Neural progenitor cell (in vitro differentiated cells): ENCODE results near the gene BSND. TPM values are rescaled to one million over a fixed set of nuclear protein-coding genes. Genes with fewer than 3 reads are reported as not detected.

Source experiments
- DNase-seq: peaks from one replicate; pipeline ENCODE4 v3.0.0-alpha.2; 2016; ENCODE audit warnings: low spot score
- H2AFZ ChIP-seq: fragments of 200-600 bp; sonication (generic); replicated peaks from 2 replicates; pipeline ENCODE4 v1.6.1; 2016; ENCODE audit warnings: antibody characterized with exemption
- H3F3A ChIP-seq: fragments of 200-600 bp; sonication (generic); 2 replicates; pipeline ENCODE4 v1.6.1; 2016; ENCODE audit warnings: antibody characterized with exemption, low read depth
- H3K27ac ChIP-seq: fragments of 200-600 bp; sonication (generic); 2 replicates; pipeline ENCODE4 v1.5.1; 2016; ENCODE audit warnings: mild to moderate bottlenecking
- H3K27me3 ChIP-seq: fragments of 200-600 bp; sonication (generic); 2 replicates; pipeline ENCODE4 v1.6.1; 2016; ENCODE audit warnings: mild to moderate bottlenecking, moderate library complexity
- H3K36me3 ChIP-seq: fragments of 200-600 bp; sonication (generic); 2 replicates; pipeline ENCODE4 v1.5.1; 2016
- H3K4me1 ChIP-seq: fragments of 200-600 bp; sonication (generic); 2 replicates; pipeline ENCODE4 v1.6.1; 2016; ENCODE audit warnings: mixed run types
- H3K4me2 ChIP-seq: fragments of 200-600 bp; sonication (generic); 2 replicates; pipeline ENCODE4 v1.6.1; 2016
- H3K4me3 ChIP-seq: fragments of 200-600 bp; sonication (generic); 2 replicates; pipeline ENCODE4 v1.5.1; 2016
- H3K79me2 ChIP-seq: fragments of 200-600 bp; sonication (generic); 2 replicates; pipeline ENCODE4 v1.6.1; 2016; ENCODE audit warnings: low read depth
- H3K9ac ChIP-seq: fragments of 200-600 bp; sonication (generic); 2 replicates; pipeline ENCODE4 v1.6.1; 2016
- H3K9me3 ChIP-seq: fragments of 200-600 bp; sonication (generic); 2 replicates; pipeline ENCODE4 v1.5.1; 2016; ENCODE audit warnings: low read depth
- H4K20me1 ChIP-seq: fragments of 200-600 bp; sonication (generic); 2 replicates; pipeline ENCODE4 v1.6.1; 2016; ENCODE audit warnings: low read depth
- H3K27ac Mint-ChIP-seq: 3 replicates; pipeline ENCODE4 v1.8.0; 2021; ENCODE audit warnings: mixed read lengths
- H3K27me3 Mint-ChIP-seq: 2 replicates; pipeline ENCODE4 v1.8.0; 2022; ENCODE audit warnings: low read depth, mild to moderate bottlenecking, inconsistent platforms, moderate library complexity, mixed read lengths; ENCODE audit not compliant: insufficient read depth
- H3K36me3 Mint-ChIP-seq: 3 replicates; pipeline ENCODE4 v1.8.0; 2021; ENCODE audit warnings: mixed read lengths
- H3K4me1 Mint-ChIP-seq: 3 replicates; pipeline ENCODE4 v1.8.0; 2021; ENCODE audit warnings: mixed read lengths
- H3K4me3 Mint-ChIP-seq: 3 replicates; pipeline ENCODE4 v1.8.0; 2021; ENCODE audit warnings: mild to moderate bottlenecking, moderate library complexity, mixed read lengths
- H3K9me3 Mint-ChIP-seq: 3 replicates; pipeline ENCODE4 v1.8.0; 2020; ENCODE audit warnings: mixed read lengths
- EZH2 ChIP-seq: fragments of 200-600 bp; sonication (generic); IDR thresholded peaks from 2 replicates; pipeline ENCODE4 v1.6.1; 2017; ENCODE audit warnings: antibody characterized with exemption, mild to moderate bottlenecking, moderate library complexity
- EZH2phosphoT487 ChIP-seq: fragments of 200-600 bp; sonication (generic); IDR thresholded peaks from 2 replicates; pipeline ENCODE4 v1.6.1; 2017; ENCODE audit warnings: antibody characterized with exemption
- total RNA-seq: library from RNA; depleted of rRNA; stranded (reverse); fragments of >200 nt; gene quantifications from 2 replicates; pipeline ENCODE4 v1.2.3, GENCODE V29; 2015; ENCODE audit warnings: low replicate concordance
- TF ChIP-seq, protein P1 (sequence below): fragments of 200-600 bp; sonication (generic); IDR thresholded peaks from 2 replicates; pipeline ENCODE4 v1.5.1; 2017; ENCODE audit warnings: antibody characterized with exemption, mild to moderate bottlenecking

Gene BSND
- total RNA-seq, 1 donor from 2014 or later = not detected

DNA sequence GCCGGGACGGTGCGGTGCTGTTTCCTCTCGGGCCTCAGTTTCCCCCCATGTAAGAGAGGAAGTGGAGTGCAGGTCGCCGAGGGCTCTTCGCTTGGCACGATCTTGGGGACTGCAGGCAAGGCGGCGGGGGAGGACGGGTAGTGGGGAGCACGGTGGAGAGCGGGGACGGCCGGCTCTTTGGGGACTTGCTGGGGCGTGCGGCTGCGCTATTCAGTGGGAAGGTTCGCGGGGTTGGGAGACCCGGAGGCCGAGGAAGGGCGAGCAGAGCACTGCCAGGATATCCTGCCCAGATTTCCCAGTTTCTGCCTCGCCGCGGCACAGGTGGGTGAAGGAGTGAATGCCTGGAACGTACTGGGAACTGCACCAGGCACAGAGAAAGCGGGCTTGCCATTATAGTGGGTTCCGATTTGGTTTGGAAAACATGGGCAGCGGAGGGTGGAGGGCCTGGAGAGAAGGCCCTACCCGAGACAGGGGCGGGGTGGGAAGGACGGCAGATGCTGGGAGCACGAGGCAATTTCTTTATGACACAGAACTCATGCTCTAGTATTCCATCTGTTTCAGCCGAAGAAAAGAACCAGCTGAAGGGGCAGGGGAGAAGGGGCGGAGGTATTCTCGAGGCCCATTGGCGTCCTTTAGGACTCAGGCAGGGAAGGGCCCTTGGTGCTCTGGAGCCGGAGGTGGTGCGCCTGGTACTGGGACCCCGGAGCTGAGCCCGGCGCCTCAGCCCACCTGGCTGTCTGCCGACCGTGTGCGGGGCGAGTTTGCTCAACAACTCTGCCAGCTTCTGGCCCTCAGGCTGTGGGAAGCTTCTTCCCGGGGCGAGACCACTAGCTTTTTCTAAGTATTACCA lies 41.6 kb downstream of the BSND start:
- Histone ChIP-seq H3K27me3 (peaks cover 52% of the 10 kb centered on the region), H3K9ac (no peak overlapping the region), H3K4me3 (peak overlapping the region; percentile 70), H3K27ac (no peak overlapping the region), H4K20me1 (peaks cover 14% of the 10 kb centered on the region), H3K9me3 (no peaks in the 10 kb centered on the region), H3K79me2 (peaks cover 14% of the 10 kb centered on the region), H3F3A (no peaks in the 10 kb centered on the region), H2AFZ (peak overlapping the region; percentile 97), H3K4me2 (peak overlapping the region; percentile 98), H3K36me3 (no peaks in the 10 kb centered on the region), H3K4me1 (peaks cover 8% of the 10 kb centered on the region)
- Mint-ChIP-seq H3K9me3 (no peaks in the 10 kb centered on the region), H3K4me3 (peak overlapping the region; percentile 86), H3K4me1 (peaks cover 32% of the 10 kb centered on the region), H3K36me3 (peaks cover 2% of the 10 kb centered on the region), H3K27me3 (peaks cover 58% of the 10 kb centered on the region), H3K27ac (no peak overlapping the region)
- peak; percentile 51 for DNase-seq
- TF ChIP-seq, protein P1, sequence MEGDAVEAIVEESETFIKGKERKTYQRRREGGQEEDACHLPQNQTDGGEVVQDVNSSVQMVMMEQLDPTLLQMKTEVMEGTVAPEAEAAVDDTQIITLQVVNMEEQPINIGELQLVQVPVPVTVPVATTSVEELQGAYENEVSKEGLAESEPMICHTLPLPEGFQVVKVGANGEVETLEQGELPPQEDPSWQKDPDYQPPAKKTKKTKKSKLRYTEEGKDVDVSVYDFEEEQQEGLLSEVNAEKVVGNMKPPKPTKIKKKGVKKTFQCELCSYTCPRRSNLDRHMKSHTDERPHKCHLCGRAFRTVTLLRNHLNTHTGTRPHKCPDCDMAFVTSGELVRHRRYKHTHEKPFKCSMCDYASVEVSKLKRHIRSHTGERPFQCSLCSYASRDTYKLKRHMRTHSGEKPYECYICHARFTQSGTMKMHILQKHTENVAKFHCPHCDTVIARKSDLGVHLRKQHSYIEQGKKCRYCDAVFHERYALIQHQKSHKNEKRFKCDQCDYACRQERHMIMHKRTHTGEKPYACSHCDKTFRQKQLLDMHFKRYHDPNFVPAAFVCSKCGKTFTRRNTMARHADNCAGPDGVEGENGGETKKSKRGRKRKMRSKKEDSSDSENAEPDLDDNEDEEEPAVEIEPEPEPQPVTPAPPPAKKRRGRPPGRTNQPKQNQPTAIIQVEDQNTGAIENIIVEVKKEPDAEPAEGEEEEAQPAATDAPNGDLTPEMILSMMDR = no peak
- TF ChIP-seq EZH2phosphoT487 (peak; percentile 70), EZH2 (peak; percentile 77)

DNA sequence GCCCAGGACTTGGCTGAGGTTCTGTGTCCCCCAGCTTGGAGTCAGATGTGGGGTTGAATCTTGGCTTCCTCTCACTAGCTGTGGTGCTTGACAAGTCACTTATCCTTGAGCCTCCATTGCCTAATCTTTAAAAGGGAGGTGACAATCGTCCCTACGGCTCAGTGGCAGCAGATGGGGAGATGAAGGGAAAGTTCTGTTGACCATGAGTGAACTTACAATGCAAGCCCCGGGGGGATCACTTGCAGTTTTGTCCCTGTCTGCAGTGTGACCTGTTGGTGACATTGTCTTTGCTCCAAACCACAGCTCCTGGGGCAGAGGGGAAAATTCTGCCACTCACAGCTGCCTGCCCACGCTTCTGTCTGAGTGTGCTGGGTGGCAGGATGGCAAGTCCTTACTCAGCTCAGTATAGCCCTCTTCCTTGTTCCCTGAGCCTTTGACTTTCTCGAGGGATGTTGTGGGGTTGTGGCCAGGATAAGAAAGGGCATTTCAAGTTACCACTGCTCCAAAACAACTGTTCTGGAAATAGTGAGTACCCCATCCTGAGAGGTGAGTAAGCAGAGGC lies 42.3 kb downstream of the BSND start:
- H3K79me2 ChIP-seq = peaks cover 14% of the 10 kb centered on the region
- no peaks in the 10 kb centered on the region for H3F3A ChIP-seq
- H3K4me1 ChIP-seq = peaks cover 8% of the 10 kb centered on the region
- no peaks in the 10 kb centered on the region for H3K9me3 Mint-ChIP-seq
- peak overlapping the region; percentile 70 for H3K4me3 ChIP-seq
- peak overlapping the region; percentile 98 for H3K4me2 ChIP-seq
- H3K36me3 Mint-ChIP-seq = peaks cover 2% of the 10 kb centered on the region
- H3K4me1 Mint-ChIP-seq = peaks cover 32% of the 10 kb centered on the region
- peaks cover 52% of the 10 kb centered on the region for H3K27me3 ChIP-seq
- H3K9ac ChIP-seq = no peak overlapping the region
- H3K9me3 ChIP-seq = no peaks in the 10 kb centered on the region
- TF ChIP-seq EZH2phosphoT487 (no peak), EZH2 (no peak)
- TF ChIP-seq, protein P1 = no peak
- DNase-seq = no peak
- H3K27me3 Mint-ChIP-seq = peaks cover 59% of the 10 kb centered on the region
- peaks cover 14% of the 10 kb centered on the region for H4K20me1 ChIP-seq
- H3K27ac Mint-ChIP-seq = no peak overlapping the region
- no peak overlapping the region for H3K27ac ChIP-seq
- H2AFZ ChIP-seq = peak overlapping the region; percentile 97
- H3K4me3 Mint-ChIP-seq = peak overlapping the region; percentile 86
- no peaks in the 10 kb centered on the region for H3K36me3 ChIP-seq

DNA sequence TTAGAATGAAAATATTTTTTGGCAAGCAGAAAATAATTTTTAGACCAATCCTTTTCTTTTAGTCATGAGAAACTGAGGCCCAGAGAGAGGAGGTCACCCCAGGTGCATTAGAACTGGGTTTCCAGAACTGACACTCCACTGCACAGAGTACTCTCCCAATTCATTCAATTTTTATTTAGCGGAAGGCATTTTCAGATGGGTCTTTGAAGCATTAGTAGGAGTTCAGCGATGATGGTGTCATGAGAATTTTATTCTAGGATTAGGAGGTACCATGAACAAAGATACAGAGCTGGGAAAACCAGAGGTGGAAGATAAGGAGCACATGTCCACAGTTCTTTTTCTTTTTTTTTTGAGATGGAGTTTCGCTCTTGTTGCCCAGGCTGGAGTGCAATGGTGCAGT lies 42.9 kb downstream of the BSND start:
- Histone ChIP-seq H3K4me2 (peak overlapping the region; percentile 98), H3K4me1 (peaks cover 8% of the 10 kb centered on the region), H3K36me3 (no peaks in the 10 kb centered on the region), H3K9me3 (no peaks in the 10 kb centered on the region), H3K79me2 (peaks cover 14% of the 10 kb centered on the region), H2AFZ (no peak overlapping the region), H3K27ac (no peak overlapping the region), H3K9ac (no peak overlapping the region), H3K27me3 (peaks cover 52% of the 10 kb centered on the region), H3F3A (no peaks in the 10 kb centered on the region), H3K4me3 (no peak overlapping the region), H4K20me1 (peaks cover 14% of the 10 kb centered on the region)
- Mint-ChIP-seq H3K27me3 (peaks cover 54% of the 10 kb centered on the region), H3K4me1 (peaks cover 32% of the 10 kb centered on the region), H3K27ac (no peak overlapping the region), H3K9me3 (no peaks in the 10 kb centered on the region), H3K4me3 (no peak overlapping the region), H3K36me3 (peaks cover 2% of the 10 kb centered on the region)
- no peak for TF ChIP-seq EZH2
- TF ChIP-seq EZH2phosphoT487 = no peak
- TF ChIP-seq, protein P1 = no peak
- no peak for DNase-seq
